Stimulated activated CD4-positive, alpha-beta T cell treated with anti-CD3 and anti-CD28 coated beads, Interleukin-15, amount 100 ng/mL, for 48 hours (primary cell): Measurements from ENCODE around the gene THSD4.

Experiments
- DNase-seq, 2 donors: peaks; one replicate each; pipeline ENCODE4 v3.0.0-alpha.2; 2020; ENCODE audit warnings: low read depth in 2 of 2

The THSD4 gene

DNA sequence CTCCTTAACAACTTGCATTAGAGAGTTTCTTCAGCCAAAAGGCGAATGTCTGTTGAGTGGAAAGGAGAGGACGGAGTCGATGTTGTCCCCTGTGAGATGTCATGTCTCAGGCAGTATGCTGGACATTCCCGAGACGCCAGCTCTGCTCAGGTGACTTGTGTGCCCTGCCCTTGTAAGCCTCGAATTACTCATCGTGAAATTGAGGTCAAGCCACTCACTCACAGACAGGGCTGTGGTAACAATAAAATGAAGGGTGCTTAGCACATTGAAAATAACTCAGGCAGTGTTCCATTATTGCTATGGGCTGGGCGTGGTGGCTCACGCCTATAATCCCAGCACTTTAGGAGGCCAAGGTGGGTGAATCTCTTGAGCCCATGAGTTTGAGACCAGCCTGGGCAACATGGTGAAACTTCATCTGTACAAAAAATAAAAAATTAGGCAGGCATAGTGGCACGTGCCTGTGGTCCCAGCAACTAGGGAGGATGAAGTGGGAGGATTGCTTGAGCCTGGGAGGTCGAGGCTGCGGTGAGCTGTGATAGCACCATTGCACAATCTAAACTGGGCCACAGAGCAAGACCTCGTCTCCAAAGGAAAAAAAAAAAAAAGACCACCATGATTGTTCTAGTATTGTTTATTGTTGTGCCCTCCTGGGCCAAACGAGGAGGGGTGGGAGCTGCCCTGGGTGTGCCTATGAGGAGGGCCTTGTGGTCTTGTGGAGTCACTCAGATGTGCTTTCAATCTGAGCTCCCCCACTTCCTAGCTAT, 214.4 kb downstream of the THSD4 start:
- no peak for DNase-seq

DNA sequence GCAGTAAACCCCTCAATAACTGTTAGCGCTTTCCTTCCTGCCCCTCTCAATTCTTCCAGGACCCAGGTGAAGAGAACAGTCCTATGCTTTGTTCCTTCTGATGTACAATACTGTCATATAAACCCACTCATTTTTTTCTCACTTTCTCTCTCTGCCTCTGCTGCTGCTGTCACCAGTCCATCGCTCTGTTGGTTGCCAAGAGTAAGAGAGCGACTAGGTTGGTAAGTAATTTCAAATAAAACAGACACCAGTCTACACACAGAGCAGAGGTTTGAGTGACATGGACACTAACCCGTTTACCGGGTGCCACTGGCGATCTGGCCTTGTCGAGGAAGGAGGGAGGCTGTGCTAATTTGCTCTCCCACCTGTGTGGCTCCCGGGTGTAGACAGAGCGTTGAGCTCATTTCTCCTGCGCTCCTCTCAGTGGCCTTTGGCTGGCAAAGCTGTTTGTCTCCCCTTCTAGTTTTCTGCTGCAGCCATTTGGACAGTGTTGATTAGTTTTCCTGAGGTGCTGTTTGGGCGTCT, 215.4 kb downstream of the THSD4 start:
- no peak for DNase-seq

DNA sequence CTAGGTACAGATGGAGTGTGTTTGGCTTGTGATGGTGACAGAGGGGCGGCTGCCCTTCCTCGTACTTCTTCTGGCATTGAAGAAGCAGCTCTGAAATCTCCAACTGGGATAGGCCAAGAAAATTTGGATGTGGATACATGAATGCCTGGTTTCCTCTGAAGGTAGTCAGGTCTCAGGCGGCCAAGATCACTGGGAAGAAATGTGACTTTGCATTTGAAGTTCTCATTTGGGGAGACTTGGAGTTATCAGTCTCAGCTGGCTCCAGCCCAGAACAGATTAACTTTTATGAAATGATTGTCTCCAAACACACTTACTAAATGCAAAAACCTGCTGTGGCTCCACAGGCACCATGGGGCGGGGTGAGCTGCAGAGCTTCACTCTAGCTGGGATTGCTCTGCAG, 215.9 kb downstream of the THSD4 start:
- DNase-seq = no peak

GRCh38 chr15:71332431-71333004, 217.2 kb downstream of the THSD4 start:
- no peak for DNase-seq

- DNase-seq = no peak
Measured at GRCh38 chr15:71333136-71333700, 217.9 kb downstream of the THSD4 start.

DNA sequence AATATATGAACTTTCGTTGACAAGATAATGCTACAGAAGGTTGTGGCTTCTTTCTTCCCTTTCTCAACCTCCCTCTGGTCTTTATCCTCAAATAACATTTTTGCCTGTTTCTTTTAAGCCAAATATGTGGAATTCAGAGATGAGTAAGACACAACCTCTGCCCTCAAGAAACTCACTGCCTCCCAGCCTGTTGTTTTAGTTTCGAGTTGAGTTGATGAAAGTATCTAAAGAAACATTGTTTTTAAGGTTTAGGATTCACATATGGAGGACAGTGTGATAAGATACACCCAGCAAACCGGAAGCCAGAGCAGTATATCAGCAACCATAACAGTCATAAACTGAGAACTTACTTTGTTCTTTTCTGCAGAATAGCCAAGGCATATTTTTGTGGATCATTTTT, 218.6 kb downstream of the THSD4 start:
- DNase-seq = no peak

- no peak for DNase-seq
Measured at GRCh38 chr15:71334434-71334833, 219.2 kb downstream of the THSD4 start.

- no peak for DNase-seq
Measured at GRCh38 chr15:71334873-71335272, 219.6 kb downstream of the THSD4 start.

GRCh38 chr15:71335591-71335990, 220.3 kb downstream of the THSD4 start:
- no peak for DNase-seq

- DNase-seq = no peak
Measured at GRCh38 chr15:71336671-71337070, 221.4 kb downstream of the THSD4 start.

DNA sequence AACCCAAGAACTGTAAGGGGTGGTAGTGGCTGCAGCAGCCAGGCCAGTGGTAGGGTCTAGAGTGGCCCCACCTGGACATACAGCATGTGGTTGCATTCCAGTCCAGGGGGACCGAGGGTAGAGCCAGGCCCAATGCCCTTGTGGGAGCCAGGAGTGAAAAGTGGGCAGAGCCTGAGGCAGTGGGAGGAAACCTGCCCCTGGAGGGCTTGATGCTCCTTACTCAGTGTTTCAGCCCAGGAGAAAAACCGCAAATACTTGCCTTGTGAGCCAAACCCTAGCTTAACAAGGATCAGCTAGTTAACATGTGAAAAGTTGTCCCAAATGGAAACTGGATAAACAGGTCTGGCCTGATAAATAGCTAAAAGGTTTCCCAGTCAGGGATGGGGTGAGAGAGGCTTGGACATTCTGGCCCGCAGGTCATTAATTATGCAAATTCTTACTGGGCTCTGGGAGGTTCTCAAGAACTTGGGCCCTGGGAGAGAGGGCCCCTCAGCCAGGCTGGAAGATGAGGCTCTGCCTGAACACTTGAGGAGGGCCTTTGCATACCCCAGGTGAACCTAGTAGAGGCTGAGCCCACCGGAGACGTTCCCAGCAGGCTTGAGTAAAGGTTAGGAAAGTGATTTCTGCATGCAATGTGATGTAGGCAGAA, 222.1 kb downstream of the THSD4 start:
- no peak for DNase-seq

GRCh38 chr15:71338265-71338664, 223.0 kb downstream of the THSD4 start:
- no peak for DNase-seq

DNA sequence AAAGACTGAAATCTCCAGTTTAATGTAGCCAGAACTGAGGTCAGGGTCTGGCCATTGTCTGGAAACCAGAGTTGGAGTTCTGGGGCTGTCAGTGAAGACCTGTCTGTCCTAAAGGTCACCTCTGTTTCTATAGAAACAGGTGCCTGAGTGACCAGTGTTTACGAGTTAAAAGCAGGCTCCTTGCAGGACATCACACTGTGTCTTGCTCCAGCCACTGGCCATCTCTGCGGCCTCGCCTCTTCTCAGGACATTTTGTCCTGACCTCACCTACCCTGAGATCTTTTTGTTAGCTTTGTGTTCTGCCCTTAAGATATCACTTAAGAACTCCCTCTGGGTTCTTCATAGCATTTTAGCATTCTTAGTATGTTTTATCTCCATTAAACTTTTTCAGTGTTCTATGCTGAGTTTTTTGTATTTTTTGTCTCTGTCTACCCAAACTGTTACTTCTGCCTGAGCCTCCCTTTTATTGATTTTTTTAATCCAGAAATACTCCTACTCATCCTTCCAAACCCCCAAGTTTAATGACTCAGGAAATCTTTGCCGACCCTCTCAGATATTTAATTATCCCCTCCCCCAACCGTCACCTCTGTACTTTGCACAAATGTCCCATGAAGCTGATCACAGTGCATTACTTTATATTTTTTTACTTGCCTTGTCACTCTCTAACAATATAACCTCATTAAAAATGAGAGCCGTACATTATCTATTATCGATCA, 223.7 kb downstream of the THSD4 start:
- no peak for DNase-seq

GRCh38 chr15:71341811-71342550, 226.7 kb downstream of the THSD4 start:
- DNase-seq = no peak

- DNase-seq = no peak
Measured at GRCh38 chr15:71342658-71343057, 227.4 kb downstream of the THSD4 start.

- DNase-seq = no peak
Measured at GRCh38 chr15:71344316-71344715, 229.0 kb downstream of the THSD4 start.

- DNase-seq = no peak
Measured at GRCh38 chr15:71345186-71345585, 229.9 kb downstream of the THSD4 start.

GRCh38 chr15:71346464-71346863, 231.2 kb downstream of the THSD4 start:
- no peak for DNase-seq

DNA sequence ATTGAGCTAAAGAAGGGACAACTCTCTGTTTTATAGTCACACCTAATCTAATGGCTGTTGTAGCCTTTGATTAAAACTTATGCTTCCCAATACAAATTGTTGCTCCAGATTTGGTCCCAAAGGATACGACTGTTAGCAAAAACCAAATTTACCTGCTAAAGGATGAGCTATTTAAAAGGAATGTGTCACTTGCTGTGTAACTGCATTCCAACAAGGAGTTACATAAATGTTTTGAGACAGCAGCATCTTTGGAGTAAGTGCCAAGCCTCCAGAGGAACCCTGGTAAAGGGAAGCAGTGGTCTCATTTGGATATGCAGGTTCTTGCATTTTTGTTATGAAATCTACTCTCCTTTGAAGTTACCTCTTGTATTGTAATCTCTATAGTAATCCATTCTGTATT, 233.3 kb downstream of the THSD4 start:
- no peak for DNase-seq

DNA sequence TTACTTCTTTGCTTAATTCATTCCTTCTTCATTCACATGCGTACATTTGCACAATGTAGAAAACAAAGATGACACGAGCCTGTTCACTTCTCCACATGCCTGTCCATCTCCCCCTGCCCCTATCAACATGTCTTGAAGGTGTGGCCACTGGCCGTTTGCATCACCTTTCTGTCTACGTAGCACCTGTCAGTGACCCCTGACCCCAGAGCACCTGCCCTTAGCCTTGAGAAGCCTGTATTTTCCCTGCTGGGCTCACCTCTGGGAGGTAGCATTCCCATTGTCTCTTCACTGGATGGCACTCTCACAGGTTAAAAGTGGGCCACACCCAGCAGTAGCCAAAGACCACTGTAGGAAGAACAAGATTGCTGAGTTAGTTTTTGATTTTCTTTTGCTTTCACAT, 234.1 kb downstream of the THSD4 start:
- DNase-seq = no peak
